IMR-90 (cell line): Measurements from ENCODE around the gene BMP8A.

Experiments used
- CTCF ChIP-seq: conservative IDR thresholded peaks from 2 replicates; pipeline ENCODE4 v1.5.1; 2012; ENCODE audit warnings: mild to moderate bottlenecking, low read depth, low read length, improper control_type of control experiment
- FOS ChIP-seq: fragments of 150-350 bp; IDR thresholded peaks from 2 replicates; pipeline ENCODE4 v1.6.1; 2016; ENCODE audit warnings: low read depth, low read length
- MAFK ChIP-seq: IDR thresholded peaks from 2 replicates; pipeline ENCODE4 v1.6.1; 2012; ENCODE audit warnings: low read depth, low read length, improper control_type of control experiment
- POLR2A ChIP-seq: IDR thresholded peaks from 2 replicates; pipeline ENCODE4 v1.6.1; 2012; ENCODE audit warnings: mild to moderate bottlenecking, low read depth, low read length
- RAD21 ChIP-seq: IDR thresholded peaks from 2 replicates; pipeline ENCODE4 v1.6.1; 2012; ENCODE audit warnings: low read length, improper control_type of control experiment
- RCOR1 ChIP-seq: IDR thresholded peaks from 2 replicates; pipeline ENCODE4 v1.6.1; 2012; ENCODE audit warnings: mild to moderate bottlenecking, low read length, improper control_type of control experiment; ENCODE audit not compliant: insufficient replicate concordance
- SMC3 ChIP-seq: fragments of 150-350 bp; IDR thresholded peaks from 2 replicates; pipeline ENCODE4 v1.6.1; 2016; ENCODE audit warnings: low read depth, mild to moderate bottlenecking, antibody characterized with exemption, low read length, moderate library complexity
- USF2 ChIP-seq: fragments of 150-350 bp; IDR thresholded peaks from 2 replicates; pipeline ENCODE4 v1.6.1; 2017; ENCODE audit warnings: mild to moderate bottlenecking, antibody characterized with exemption, low read length, low read depth

DNA sequence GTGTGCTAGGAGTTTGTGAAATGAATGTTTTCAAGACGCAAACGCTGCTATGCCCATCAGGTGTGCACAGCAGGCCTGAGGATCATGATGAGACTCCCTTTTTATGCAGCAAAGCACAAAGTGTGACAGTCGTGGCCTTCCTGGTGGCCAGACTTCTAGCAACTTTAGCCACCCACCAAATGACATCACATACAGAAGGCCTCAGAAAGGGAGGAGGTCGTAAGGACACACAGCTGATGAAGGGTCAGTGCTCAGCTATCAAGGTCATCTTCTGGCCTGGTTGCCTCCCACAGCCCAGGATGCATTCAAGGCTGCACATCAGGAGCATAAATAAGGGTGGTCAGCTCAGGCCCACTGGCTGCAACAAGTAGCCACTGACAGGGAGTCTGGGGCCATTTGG lies 36.6 kb downstream of the BMP8A start:
- TF ChIP-seq POLR2A (no peak), MAFK (no peak), CTCF (no peak), RCOR1 (no peak), USF2 (no peak), FOS (no peak), SMC3 (no peak), RAD21 (no peak)
